LNCaP clone FGC (cell line): ENCODE data around the gene ZZZ3.

Experiments
- DNase-seq: peaks from one replicate; pipeline ENCODE4 v3.0.0-alpha.2; 2011; ENCODE audit warnings: low read depth
- H3K4me3 ChIP-seq: 2 replicates; pipeline ENCODE4 v1.5.1; 2011; ENCODE audit warnings: mild to moderate bottlenecking, low read depth, low read length, control low read depth
- CTCF ChIP-seq: IDR thresholded peaks from 2 replicates; pipeline ENCODE4 v1.5.1; 2012; ENCODE audit warnings: mild to moderate bottlenecking; ENCODE audit not compliant: control insufficient read depth, insufficient read depth; ENCODE audit errors: extremely low read depth

Gene ZZZ3

GRCh38 chr1:77682460-77683159 is at the start of gene ZZZ3:
TSS of gene ZZZ3 (minus strand) at chr1:77682658. CDS start at chr1:77633354, 49,304 bp downstream.
- TF ChIP-seq CTCF, result no peak
- peak; percentile 83 for DNase-seq

GRCh38 chr1:77732090-77732489 is 49.6 kb upstream of the ZZZ3 start:
- DNase-seq, result no peak
- no peak for TF ChIP-seq CTCF
- H3K4me3 ChIP-seq, result no peak overlapping the region

More at GRCh38 chr1:77682460-77683159, at the start of gene ZZZ3:
- H3K4me3 ChIP-seq, result peak within 1 kb of the TSS; percentile 95

- TF ChIP-seq CTCF, result no peak
- no peak overlapping the region for H3K4me3 ChIP-seq
- DNase-seq, result no peak
Observed at GRCh38 chr1:77725706-77726105, 43.2 kb upstream of the ZZZ3 start.

- no peak overlapping the region for H3K4me3 ChIP-seq
- no peak for TF ChIP-seq CTCF
- no peak for DNase-seq
Observed at GRCh38 chr1:77718181-77718580, 35.7 kb upstream of the ZZZ3 start.

- H3K4me3 ChIP-seq, result no peak overlapping the region
- no peak for TF ChIP-seq CTCF
- no peak for DNase-seq
Observed at GRCh38 chr1:77716065-77716464, 33.6 kb upstream of the ZZZ3 start.

- no peak for DNase-seq
- H3K4me3 ChIP-seq, result no peak overlapping the region
- no peak for TF ChIP-seq CTCF
Observed at GRCh38 chr1:77709727-77710126, 27.3 kb upstream of the ZZZ3 start.

GRCh38 chr1:77706321-77706720 is 23.9 kb upstream of the ZZZ3 start:
- no peak overlapping the region for H3K4me3 ChIP-seq
- no peak for TF ChIP-seq CTCF
- no peak for DNase-seq
